Esophagus mucosa (tissue), 1 donor: ENCODE measurements around the gene CELSR1. TPM values are rescaled to one million over a fixed set of nuclear protein-coding genes. Genes with fewer than 3 reads are reported as not detected.
"Not testable (repeated sequence)": the region's sequence is repeated elsewhere in the genome, so short reads cannot be mapped to it uniquely, and the experiment has no call there.

Experiments used
- ATAC-seq: fragments of 200-7000 bp; cut with Tn5 transposase; one replicate; pipeline ENCODE4 v1.9.1; 2020
- total RNA-seq: library from RNA; stranded (reverse); gene quantifications from one replicate; pipeline ENCODE4 v1.2.4, GENCODE V29; 2023
- donor health status: DM: yes; HTN: yes; CAD: no.

CELSR1 gene
- total RNA-seq, 1 donor from 2014 or later, result 36.0 TPM

DNA sequence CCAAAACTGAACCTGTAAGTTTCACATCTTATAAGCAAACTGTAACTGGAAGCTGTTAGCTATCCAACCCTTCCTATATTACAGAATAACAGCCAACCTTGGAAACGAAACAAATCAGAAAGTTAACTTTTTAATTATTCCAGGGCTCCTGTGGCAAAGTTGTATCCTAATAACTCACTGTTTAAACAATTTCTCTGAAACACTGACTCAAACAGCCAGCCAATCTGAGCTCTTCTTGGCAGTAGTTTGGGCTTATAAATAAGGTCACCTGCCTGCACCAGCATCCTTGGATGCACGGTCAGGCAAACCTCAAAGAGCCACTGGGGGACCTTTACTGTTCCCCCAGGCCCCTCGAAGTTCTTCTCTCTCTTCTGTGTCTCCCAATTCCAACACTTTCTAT, 5.0 kb downstream of the CELSR1 start:
- no peak for ATAC-seq

DNA sequence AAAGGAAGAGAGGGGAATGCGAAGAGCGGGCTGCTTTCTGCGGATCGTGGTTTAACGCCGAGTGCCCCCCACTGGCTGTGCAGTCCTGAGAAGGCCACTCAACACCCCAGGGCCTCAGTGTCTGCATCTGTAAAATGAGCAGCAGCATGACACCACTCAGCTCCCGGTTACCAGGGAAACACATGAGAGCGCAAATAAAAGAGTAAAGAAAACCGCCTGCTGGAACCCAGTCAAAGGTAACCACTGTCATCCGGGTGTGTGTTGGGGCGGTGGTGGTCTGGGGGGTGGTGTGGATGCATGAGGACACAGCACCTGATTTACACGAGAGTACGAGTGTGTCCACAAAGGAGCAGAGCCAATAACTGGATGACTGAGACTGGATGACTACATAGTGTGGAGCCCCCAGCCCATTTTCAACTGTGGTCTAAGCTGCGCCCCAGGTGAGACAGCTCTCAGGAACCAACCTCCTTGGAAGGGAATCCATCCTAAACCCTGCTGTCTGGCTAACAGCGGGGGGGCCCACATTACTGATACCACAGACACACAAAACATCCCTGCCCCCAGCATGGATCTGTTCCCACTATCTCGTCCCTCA, 5.7 kb downstream of the CELSR1 start:
- no peak for ATAC-seq

DNA sequence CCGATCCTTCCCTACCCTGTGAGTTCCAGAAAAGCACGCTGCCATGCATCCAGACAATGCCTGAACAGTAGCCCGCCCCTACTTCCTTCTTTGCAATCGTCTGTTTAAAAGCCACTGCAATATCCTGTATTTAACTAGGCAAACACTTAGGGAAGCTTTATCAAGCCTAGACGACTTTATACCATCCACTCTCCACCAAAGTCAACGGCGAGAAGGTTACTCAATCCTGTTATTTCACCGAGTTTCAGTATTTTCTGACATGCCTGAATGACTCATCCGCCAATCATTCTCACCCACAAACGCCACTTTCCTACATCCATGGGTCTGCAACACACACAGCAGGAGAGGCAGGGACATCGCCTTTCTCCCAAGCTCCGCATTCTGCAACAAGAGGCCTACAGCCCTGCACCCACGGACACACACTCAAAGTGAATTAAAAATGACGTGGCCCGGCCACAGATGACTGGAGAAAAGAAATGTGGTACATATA, 9.3 kb downstream of the CELSR1 start:
- peak; percentile 70 for ATAC-seq

DNA sequence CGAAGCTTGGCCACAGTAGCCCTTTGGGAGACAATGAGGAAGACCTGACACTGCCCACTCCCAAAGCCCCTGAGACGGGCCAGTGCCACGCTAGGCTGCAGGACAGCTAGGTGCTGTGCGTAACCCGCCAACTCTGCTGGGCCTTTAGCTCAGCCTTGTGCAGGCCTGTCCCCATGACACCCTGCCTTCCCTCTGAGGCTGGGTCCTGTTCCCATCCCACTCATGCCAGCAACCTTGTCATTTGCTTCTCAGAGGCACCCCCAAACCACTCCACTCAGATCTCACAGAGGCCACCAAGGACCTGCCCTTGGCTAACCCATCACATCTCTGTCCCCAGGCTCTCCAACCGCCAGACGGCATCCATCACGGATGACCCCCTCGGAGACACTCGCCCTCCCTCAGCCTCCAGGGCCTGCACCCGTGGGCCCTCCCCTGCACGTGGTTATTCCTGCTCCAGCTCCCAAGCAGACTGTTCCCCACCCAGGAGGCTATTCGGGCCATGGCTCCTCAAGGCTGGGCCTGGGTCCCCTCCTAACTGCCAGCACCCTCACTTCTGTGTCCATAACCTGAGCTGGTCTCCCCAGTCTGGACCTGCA, 11.1 kb downstream of the CELSR1 start:
- no peak for ATAC-seq

DNA sequence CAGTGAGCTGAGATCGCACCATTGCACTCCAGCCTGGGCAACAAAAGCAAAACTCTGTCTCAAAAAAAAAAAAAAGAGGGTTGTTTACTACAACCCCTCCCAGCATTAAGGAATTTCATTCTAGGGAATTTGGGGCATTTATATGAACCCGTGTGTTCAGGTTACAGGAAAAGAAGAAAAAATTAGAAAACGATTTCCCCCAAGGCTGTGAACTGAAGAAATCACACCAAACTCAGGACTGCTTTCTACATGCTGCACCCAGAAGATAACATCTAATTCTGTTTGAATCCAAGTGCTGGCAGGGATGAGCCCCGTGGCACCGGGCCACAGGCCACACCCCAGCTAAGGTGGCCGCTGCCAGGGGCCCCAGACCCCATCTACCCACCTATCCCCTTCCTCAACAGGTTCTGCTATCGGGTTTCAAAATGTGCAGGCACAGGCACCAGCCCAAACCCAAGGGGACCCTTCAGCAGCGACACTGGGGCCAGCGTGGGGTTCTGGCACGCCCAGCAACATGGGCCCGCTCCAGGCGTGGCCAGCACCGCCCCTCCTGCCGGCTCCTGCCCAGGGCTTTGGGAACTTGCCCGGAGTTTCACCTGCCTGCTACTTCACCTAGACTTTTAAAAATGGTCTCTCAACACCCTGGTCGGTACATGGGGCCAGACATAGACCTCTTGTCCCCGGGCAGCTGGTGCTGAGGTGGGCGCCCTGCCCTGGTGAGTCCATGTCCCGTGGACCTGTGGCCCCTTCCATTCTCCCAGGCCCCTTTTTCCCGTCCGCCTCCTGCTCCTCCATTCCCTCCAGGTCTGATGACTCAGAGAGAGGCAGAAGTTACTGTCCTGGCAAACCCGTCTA, 11.8 kb downstream of the CELSR1 start:
- ATAC-seq, result peak; percentile 46

DNA sequence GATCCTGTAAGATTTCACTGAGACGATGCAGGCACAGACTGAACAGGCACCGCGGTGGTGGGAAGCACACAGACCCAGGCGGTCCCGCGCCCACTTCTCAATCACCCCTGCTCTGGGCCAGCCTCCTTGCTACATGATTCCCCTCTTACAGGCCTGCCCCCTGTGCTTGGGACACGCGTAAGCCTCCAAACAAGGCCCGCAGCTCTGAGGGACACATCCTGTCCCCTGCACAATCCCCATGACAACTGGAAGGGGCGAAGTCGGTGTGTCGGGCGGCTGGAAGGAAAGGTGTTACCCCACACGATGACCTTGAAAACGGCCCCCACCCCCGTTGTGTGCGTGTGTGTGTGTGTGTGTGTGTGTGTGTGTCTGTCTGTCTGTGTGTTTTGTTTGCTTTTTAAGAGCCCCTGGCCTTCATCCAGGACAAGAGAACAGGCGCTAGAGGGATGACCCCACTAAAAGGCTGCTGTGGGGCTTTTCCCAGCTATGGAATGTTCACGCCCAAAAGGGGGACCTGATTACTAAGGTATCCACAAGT, 13.1 kb downstream of the CELSR1 start:
- no peak for ATAC-seq

DNA sequence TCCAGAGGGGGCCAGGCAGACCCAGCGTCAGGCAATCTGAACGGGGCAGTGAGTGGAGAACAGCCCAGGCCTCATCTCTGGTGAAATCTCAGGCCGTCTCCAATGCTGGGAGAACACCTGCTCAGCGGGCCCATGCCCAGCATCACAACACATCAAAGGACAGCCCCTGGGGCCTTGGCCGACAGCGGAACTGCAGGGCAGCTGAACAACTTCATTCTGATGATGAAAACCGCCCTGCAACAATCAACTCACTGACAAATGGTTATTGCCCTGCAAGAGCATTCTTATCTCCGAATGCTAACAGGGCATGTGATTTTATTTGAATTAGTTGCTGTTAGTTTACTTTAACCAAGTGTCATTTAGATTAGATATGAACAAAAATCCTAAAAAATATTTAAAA, 14.6 kb downstream of the CELSR1 start:
- ATAC-seq, result no peak

DNA sequence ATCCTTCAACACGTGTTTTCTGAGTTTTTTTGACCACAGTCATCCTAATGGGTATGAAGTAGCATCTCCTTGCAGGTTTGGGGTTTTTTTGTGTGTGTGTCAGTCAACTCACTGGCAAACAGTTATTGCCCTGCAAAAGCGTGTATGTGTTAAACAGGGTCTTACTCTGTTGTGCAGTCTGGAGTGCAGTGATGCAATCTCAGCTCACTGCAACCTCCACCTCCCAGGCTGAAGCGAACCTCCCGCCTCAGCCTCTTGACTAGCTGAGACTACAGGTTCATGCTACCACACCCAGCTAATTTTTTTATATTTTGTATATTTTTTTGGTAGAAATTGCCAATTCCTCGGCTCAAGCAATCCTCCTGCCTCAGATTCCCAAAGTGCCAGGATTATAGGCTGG, 15.4 kb downstream of the CELSR1 start:
- no peak for ATAC-seq

DNA sequence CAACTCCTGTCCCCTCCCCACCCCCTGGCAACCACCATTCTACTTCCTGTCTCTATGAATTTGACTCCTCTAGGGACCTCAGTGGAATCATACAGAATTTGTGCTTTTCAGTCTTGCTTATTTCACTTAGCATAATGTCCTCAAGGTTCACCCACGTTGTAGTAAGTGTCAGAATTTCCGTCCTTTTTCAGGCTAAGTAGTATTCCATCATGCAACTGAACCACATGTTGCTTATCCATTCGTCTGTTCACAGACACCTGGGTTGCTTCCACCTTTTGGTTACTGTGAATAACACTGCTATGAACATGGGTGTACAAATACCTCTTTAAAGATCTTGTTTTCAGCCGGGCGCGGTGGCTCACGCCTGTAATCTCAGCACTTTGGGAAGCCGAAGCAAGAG, 16.5 kb downstream of the CELSR1 start:
- ATAC-seq, result no peak

DNA sequence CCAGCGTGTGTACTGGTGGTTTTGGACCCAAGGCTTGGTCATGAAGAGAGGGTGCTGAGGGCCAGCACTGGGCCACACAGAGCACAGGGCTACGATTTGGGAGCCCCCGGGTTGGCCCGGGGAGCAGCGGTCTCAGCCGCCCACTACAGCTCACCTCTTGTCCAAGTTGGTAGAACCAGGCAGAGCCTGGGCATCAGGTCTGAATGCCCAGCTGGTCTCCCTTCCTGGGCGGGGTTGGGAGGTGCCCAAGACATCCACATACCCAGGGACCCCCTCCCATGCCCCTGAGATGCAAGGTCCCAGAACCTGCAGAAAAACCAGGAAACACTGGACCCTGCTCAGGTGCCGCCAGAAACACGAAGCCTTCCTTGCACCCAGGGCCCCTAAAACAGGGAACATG, 18.0 kb downstream of the CELSR1 start:
- ATAC-seq, result no peak

DNA sequence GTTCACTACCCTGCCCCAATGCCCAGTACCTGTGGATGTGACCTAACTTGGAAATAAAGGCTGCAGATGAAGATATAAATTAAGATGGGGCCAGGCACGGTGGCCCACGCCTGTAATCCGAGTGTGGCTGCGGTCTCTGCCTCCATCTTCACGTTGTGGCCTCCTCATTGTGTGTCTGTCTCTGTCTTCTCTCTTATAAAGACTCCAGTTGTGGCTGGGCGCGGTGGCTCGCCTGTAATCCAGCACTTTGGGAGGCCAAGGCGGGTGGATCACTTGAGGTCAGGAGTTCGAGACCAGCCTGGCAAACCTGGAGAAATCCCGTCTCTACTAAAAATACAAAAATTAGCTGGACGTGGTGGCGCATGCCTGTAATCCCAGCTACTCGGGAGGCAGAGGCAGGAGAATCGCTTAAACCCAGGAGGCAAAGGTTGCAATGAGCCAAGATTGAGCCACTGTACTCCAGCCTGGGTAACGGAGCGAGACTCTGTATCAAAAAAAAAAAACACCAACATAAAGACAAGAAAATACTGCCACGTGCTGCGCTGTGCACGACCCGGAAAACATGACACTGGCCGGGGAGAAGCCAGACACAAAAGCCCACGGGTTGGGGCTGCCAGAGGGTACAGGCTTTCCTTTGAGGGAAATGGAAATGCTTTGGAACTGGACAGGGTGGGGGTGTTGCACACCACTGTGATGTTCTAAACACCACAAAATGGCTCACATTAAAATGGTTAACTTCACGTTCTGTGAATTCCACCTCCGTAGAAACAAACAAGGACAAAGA, 18.7 kb downstream of the CELSR1 start:
- ATAC-seq, result no peak

DNA sequence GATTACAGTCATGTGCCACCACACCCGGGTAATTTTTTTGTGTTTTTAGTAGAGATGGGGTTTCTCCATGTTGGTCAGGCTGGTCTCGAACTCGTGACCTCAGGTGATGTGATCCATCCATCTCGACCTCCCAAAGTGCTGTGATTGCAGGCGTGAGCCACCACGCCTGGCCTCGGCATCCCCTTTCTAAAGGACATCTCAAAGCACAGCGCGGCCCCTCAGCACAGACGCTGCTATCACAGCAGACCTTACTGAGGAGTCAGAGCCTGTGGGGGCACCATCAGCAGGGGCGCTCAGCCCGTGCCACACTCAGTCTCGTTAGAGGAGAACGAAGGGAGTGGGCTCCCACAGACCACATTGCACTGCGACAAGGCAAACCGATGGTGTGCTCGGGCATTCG, 19.4 kb downstream of the CELSR1 start:
- no peak for ATAC-seq

DNA sequence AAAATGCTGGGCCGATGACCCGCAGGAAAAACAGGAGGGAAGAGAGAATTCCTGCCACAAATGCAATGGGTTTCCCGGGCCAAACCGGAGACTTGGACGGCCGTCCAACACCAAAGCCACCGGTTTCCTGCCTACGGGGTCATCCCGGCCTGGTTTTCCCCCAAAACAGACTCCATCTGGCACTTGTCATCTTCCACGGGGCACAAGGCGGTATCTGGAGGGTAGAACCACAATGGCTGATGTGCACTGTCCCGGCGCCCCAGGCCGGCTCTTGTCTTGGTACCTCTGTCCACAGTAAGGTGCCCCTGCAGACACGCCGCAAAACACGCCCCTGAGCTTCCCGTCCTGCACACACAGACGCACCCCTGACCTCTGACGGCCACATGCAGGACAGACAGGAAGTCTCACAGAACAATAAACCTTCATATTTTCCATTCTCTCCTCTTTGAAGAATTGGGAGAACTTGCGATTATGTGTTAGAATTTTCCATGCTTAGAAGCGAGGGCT, 20.1 kb downstream of the CELSR1 start:
- no peak for ATAC-seq

DNA sequence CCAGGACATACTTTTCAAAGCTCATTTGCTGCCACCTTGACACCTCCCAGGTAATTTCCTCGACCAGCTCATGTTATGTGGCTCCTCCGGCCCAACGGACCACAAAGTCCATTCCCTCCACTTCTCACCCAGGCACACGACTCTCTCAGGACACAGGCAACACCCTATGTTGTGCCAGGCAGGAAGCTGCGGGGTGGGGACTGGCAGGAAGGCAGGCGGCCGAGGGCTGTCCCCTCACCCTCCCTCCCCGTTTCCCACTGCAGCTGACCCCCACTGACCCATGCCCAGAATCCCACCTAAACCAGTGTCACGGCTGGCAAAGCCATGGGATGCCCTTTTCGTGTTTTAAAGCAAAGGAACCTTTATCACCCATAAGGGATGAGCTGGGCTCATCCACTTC, 20.8 kb downstream of the CELSR1 start:
- no peak for ATAC-seq

DNA sequence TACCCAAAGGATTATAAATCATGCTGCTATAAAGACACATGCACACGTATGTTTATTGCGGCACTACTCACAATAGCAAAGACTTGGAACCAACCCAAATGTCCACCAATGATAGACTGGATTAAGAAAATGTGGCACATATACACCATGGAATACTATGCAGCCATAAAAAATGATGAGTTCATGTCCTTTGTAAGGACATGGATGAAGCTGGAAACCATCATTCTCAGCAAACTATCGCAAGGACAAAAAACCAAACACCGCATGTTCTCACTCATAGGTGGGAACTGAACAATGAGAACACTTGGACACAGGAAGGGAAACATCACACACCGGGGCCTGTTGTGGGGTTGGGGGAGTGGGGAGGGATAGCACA, 21.3 kb downstream of the CELSR1 start:
- not testable (repeated sequence) for ATAC-seq

DNA sequence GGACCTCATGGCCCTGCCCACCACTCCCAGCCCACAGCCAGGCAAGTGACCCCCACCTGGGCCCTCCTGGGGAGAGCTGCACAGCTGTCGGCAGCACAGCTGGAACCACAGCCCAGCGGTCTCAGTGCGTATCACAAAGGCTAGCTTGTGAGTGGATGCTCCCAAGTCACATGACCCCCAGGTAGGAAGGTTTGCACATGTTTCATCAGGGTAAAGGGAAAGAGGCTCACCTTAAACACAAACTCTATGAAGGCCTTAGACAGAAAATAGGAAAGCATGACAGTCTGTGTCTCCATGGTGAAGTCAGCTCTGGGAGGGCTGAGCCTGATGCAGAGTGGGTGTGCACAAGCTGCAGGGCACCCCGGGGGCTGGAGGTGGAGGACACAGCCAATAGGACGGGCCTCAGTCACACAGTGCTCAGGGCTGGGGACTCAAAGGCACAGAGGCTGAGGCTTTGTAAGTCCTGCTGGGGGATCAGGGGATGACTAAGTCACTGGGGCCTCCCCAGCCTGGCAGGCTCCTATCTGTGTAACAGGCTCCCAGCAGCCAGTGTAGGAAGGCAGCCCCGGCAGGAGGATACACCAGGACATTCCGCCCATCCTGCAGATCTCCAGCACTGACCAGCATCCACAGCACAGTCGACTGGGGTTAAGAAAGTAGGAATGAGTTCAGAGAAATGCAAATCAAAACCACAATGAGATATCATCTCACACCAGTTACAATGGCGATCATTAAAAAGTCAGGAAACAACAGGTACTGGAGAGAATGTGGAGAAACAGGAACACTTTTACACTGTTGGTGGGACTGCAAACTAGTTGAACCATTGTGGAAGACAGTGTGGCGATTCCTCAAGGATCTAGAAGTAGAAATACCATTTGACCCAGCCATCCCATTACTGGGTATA, 22.0 kb downstream of the CELSR1 start:
- peak; percentile 43 for ATAC-seq

DNA sequence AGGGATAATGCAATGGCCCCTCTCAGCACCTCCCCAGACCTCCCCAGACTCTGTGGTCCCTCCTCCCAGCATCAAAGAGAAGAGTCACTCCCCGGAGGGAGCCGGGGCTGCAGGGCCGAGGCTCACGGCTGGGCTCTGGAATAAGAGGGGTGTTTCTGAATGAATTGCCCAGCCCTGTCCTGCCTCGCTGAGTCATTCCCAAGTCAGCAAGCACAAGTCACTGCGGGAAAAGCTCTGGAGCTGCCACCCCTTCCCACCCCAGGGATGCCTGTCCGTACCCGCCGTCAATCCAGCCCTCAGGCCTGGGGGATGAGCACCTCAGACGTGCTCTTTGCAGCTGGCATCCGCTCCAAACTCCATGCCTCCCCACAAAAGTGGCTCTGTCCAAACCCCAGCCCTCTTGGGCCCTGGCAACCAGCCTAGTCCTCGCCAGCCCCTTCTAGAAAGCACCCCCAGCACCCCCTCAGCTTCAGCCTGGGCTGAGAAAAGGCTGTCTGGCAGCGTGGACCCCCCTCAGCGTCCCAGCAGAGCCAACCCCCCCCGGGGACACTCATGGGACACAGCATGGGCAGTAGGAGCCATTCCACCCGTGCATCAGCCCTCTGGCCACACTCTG, 22.7 kb downstream of the CELSR1 start:
- ATAC-seq, result peak; percentile 88

DNA sequence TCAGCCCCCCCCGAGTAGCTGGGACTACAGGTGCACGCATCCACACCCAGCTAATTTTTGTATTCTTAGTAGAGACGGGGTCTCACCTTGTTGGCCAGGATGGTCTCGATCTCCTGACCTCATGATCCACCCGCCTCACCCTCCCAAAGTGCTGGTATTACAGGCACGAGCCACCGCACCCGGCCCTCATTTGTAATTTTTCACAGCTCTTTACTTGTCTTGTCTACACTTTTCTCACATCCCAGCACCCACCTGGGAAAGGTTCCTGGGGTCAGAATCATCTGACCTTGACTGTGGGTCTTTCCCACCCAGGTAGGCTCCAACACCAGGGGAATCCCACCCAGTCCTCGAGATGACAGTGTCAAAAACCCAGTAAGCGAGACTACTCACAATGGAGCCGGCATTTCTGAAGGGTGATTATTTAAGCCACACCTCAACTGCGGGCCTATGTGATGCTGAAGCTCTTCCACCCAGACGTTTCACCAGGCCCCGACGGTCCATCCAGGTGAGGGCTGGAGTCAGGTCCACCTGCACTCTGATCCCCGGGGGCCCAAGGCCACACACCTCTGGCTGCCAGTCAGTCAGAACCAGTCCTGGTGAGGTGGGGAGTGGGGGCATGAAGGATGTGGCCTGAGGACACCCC, 23.4 kb downstream of the CELSR1 start:
- peak; percentile 54 for ATAC-seq

DNA sequence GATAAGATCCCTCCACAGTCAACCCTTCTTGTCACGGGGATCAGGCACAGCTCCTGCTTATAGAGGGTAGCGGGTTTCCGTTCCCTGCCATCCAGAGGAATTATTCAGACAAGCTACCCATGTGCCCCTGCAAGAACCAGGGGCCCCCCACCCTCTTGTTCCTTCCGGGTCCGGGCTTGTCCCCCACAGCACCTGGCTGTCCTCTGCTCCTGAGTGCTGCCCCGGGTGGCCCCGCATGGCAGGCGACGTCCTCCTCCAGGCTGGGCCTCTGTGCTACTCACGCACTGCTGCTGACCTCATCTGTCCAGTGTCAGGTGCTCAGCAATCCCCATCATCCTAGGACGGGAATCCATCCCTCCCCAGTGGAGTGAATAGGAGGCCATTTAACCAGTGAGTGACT, 24.7 kb downstream of the CELSR1 start:
- ATAC-seq, result no peak

DNA sequence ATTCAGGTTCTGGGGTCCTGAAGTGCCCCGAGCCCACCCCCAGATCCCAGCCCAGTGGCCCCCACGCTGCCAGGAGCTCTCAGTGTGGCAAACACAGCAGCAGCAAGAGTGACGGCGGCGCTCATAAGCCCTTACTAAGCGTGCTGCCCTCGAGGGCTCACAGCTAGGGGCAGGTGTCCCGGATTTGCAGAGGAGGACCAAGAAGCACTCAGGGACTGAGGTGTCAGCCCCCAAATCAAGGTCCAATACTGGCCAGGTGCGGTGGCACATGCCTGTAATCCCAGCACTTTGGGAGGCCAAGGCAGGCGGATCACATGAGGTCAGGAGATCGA, 25.4 kb downstream of the CELSR1 start:
- no peak for ATAC-seq
